Sigmoid colon (tissue), 7 donors: ENCODE data around the gene SLC23A3. TPM values are rescaled to one million over a fixed set of nuclear protein-coding genes. Genes with fewer than 3 reads are reported as not detected.

Experiments
- DNase-seq: peaks from one replicate; pipeline ENCODE4 v3.0.0-alpha.2; 2019
- H3K27ac ChIP-seq, 4 donors: fragments of 200-600 bp; sonication (generic); one replicate each; pipeline ENCODE4 v1.5.1; 2016 to 2019; ENCODE audit warnings: mild to moderate bottlenecking in 1 of 4
- H3K27me3 ChIP-seq, 3 donors: fragments of 200-600 bp; sonication (generic); one replicate each; pipeline ENCODE4 v1.5.1; 2019; ENCODE audit warnings: mild to moderate bottlenecking in 1 of 3
- H3K36me3 ChIP-seq, 4 donors: fragments of 200-600 bp; sonication (generic); one replicate each; pipeline ENCODE4 v1.5.1; 2016 to 2019
- H3K4me1 ChIP-seq, 4 donors: fragments of 200-600 bp; sonication (generic); one replicate each; pipeline ENCODE4 v1.5.1; 2017 to 2019
- H3K4me3 ChIP-seq, 4 donors: fragments of 200-600 bp; sonication (generic); one replicate each; pipeline ENCODE4 v1.5.1; 2017 to 2019; ENCODE audit warnings: mild to moderate bottlenecking in 2 of 4, moderate library complexity in 1 of 4
- H3K9me3 ChIP-seq, 4 donors: fragments of 200-600 bp in 3 of 4; sonication (generic) in 3 of 4; one replicate each; pipeline versions ENCODE4 v1.5.1 to v1.6.1; 2013 to 2019
- EP300 ChIP-seq, 4 donors: sonication (generic); formaldehyde crosslinking; IDR thresholded peaks; one replicate each; pipeline ENCODE4 v1.6.1; 2017; ENCODE audit warnings: antibody characterized with exemption in 4 of 4
- POLR2A ChIP-seq, 2 donors: fragments of 450-650 bp; IDR thresholded peaks; one replicate each; pipeline ENCODE4 v1.6.1; 2016; ENCODE audit warnings: antibody characterized with exemption in 2 of 2, mild to moderate bottlenecking in 2 of 2, moderate library complexity in 2 of 2
- POLR2AphosphoS5 ChIP-seq, 4 donors: sonication (generic); formaldehyde crosslinking; IDR thresholded peaks; one replicate each; pipeline ENCODE4 v1.6.1; 2017; ENCODE audit warnings: antibody characterized with exemption in 4 of 4
- whole genome bisulfite sequencing, 2 donors: extraction: QIAGEN DNeasy Blood & Tissue Kit; methylation state at CpG; one replicate each; pipeline ENCODE4 v1.1.7; 2013; 5-methylcytosine and 5-hydroxymethylcytosine counted together
- intact Hi-C: fragments of 100-400 bp; cut with DNase I; formaldehyde crosslinking; loops from one replicate; pipeline ENCODE4 v1.15.1; 2023
- polyA plus RNA-seq, 3 donors: library from polyadenylated mRNA; stranded (reverse); fragments of 200-250 nt; gene quantifications; one replicate each; pipeline ENCODE4 v1.2.3, GENCODE V29; 2013
- total RNA-seq, 4 donors: library from RNA; depleted of rRNA; stranded (reverse); fragments of >200 nt; gene quantifications; one replicate each; pipeline ENCODE4 v1.1.0, GENCODE V29; 2016
- TF ChIP-seq, protein P1 (sequence below), 4 experiments: fragments of 450-650 bp in 3 of 4; fragments of 200-600 bp in 1 of 4; IDR thresholded peaks; one replicate each; pipeline ENCODE4 v1.5.1; 2016 to 2019; ENCODE audit warnings: antibody characterized with exemption in 4 of 4, mild to moderate bottlenecking in 3 of 4, moderate library complexity in 2 of 4
- donor health status: healthy with polysubstance abuse.
- donor health status: Bipolar disorder and iron deficiency.
- donor health status: healthy.

SLC23A3 gene
- total and polyA plus RNA-seq, 7 donors = 0.14 to 6.5 (median 0.99) TPM

DNA sequence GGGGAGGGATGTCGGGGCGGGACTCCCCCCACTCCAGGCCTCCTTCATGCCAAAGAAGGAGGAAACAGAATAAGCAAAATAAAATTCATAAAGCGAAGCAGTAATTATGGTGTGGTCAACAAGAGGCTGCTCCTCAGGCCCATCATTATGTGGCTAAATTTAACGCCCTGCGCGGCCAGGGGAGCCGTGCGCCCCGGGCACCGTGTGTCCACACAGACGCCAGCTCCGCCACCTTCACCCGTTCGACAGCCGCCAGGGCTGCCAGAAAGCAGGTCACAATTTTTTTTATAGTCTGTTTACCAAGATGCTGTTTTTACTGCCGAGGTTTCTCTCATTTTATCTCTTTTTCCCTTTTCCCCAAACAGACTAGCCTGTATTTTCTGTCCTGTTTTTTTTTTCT is 40.2 kb downstream of the SLC23A3 start:
- Histone ChIP-seq H3K36me3 (no peaks in the 10 kb centered on the region), H3K9me3 (no peaks in the 10 kb centered on the region), H3K4me1 (no peaks in the 10 kb centered on the region), H3K27ac (no peak overlapping the region), H3K4me3 (no peak overlapping the region), H3K27me3 (no peaks in the 10 kb centered on the region)
- 93 to 96% methylated on average over 16 of the region's 16 CpGs for WGBS, 2 donors
- no peak for DNase-seq
- intact Hi-C loops = no loop called here
- no peak for TF ChIP-seq POLR2AphosphoS5 (IDR thresholded peaks at IDR 0.05)
- no peak for TF ChIP-seq POLR2A (IDR thresholded peaks at IDR 0.05)
- TF ChIP-seq, protein P1, sequence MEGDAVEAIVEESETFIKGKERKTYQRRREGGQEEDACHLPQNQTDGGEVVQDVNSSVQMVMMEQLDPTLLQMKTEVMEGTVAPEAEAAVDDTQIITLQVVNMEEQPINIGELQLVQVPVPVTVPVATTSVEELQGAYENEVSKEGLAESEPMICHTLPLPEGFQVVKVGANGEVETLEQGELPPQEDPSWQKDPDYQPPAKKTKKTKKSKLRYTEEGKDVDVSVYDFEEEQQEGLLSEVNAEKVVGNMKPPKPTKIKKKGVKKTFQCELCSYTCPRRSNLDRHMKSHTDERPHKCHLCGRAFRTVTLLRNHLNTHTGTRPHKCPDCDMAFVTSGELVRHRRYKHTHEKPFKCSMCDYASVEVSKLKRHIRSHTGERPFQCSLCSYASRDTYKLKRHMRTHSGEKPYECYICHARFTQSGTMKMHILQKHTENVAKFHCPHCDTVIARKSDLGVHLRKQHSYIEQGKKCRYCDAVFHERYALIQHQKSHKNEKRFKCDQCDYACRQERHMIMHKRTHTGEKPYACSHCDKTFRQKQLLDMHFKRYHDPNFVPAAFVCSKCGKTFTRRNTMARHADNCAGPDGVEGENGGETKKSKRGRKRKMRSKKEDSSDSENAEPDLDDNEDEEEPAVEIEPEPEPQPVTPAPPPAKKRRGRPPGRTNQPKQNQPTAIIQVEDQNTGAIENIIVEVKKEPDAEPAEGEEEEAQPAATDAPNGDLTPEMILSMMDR (IDR thresholded peaks at IDR 0.05) = no peak
- TF ChIP-seq EP300 (IDR thresholded peaks at IDR 0.05) = no peak

DNA sequence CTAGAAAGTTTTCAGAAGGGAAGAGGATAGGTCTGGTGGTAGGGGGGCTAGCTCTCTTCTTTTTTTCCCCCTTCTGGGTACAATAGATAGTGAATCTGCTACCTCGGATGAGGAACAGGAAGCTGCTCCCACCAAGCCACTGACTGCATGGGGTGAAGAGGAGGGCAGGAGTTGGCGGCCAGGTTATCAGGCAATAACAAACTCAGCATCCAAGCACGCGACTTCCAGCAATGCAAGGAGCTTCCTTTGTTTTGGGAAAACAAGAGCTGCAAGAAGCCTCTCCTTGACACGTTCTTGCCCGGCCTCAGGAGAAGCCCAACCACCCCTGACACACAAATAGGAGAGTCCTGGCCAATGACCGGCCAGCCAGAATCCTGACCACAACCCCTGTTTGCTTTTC is 41.4 kb downstream of the SLC23A3 start:
- WGBS, 2 donors = 78 to 93% methylated on average over 7 of the region's 7 CpGs
- no peak for DNase-seq
- TF ChIP-seq EP300 (IDR thresholded peaks at IDR 0.05) (no peak), POLR2A (IDR thresholded peaks at IDR 0.05) (no peak), POLR2AphosphoS5 (IDR thresholded peaks at IDR 0.05) (no peak)
- TF ChIP-seq, protein P1 (IDR thresholded peaks at IDR 0.05) = no peak
- H3K27me3 ChIP-seq = no peaks in the 10 kb centered on the region
- H3K36me3 ChIP-seq = no peaks in the 10 kb centered on the region
- no peak overlapping the region for H3K27ac ChIP-seq
- H3K4me3 ChIP-seq = no peak overlapping the region
- intact Hi-C loops = no loop called here
- no peaks in the 10 kb centered on the region for H3K9me3 ChIP-seq
- no peaks in the 10 kb centered on the region for H3K4me1 ChIP-seq

DNA sequence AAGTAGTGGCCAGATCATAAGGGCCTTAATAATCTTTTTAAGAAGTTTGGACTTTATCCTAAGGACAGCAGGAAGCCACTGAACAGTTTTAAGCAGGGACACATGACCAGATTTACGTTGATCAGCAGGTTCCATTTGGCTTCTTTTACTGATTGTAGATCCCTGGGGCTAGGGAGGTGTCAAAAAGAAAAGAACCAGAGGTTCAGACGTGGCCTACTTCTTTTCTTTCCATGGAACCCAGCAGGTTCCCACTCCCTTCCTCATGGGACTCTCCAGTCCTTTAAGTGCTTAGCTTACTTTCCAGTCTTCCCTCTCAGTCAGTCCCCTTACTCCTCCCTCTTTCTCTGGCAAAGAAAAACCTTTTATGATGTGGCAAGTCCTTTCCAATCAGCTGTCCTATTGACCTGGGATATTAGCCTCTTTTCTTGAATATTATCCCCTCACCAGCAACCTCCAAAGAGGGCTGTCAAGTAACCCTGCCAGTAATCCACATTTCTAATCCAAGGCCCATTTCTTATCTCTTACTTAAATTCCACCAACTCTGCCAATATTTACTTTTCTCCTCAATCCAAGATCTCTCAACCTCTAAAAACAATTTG is 42.7 kb downstream of the SLC23A3 start:
- no peak overlapping the region for H3K27ac ChIP-seq
- TF ChIP-seq, protein P1 (IDR thresholded peaks at IDR 0.05) = no peak
- TF ChIP-seq POLR2AphosphoS5 (IDR thresholded peaks at IDR 0.05) (no peak), POLR2A (IDR thresholded peaks at IDR 0.05) (no peak), EP300 (IDR thresholded peaks at IDR 0.05) (no peak)
- DNase-seq = no peak
- 25 to 65% methylated on average over 2 of the region's 2 CpGs for WGBS, 2 donors
- H3K36me3 ChIP-seq = no peaks in the 10 kb centered on the region
- no peaks in the 10 kb centered on the region for H3K9me3 ChIP-seq
- H3K27me3 ChIP-seq = no peaks in the 10 kb centered on the region
- intact Hi-C loops = no loop called here
- H3K4me1 ChIP-seq = no peaks in the 10 kb centered on the region
- H3K4me3 ChIP-seq = no peak overlapping the region

DNA sequence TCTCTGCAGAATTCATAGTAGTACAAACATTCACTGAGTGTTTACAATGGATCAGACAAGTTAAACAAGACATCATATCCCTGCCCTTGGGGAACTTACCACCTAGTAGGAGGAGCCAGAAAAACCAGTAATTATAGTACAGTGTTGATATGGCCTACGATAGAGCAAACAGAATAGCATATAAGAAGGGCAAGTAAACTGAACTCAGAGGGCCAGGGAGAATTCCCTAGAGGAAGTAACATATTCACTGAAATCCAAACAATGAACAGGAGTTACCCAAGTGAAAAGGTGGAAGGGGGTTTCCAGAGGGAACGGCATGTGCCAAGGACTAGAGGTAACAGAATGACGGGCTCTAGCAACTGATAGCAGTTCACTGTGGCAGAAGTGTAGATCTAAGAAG is 43.3 kb downstream of the SLC23A3 start:
- intact Hi-C loops = no loop called here
- Histone ChIP-seq H3K36me3 (no peaks in the 10 kb centered on the region), H3K4me3 (no peak overlapping the region), H3K27ac (no peak overlapping the region), H3K9me3 (no peaks in the 10 kb centered on the region), H3K27me3 (no peaks in the 10 kb centered on the region), H3K4me1 (no peaks in the 10 kb centered on the region)
- no peak for DNase-seq
- 13 to 64% methylated on average over 3 of the region's 3 CpGs for WGBS, 2 donors
- no peak for TF ChIP-seq POLR2AphosphoS5 (IDR thresholded peaks at IDR 0.05)
- TF ChIP-seq POLR2A (IDR thresholded peaks at IDR 0.05) = no peak
- TF ChIP-seq EP300 (IDR thresholded peaks at IDR 0.05) = no peak
- TF ChIP-seq, protein P1 (IDR thresholded peaks at IDR 0.05) = no peak

DNA sequence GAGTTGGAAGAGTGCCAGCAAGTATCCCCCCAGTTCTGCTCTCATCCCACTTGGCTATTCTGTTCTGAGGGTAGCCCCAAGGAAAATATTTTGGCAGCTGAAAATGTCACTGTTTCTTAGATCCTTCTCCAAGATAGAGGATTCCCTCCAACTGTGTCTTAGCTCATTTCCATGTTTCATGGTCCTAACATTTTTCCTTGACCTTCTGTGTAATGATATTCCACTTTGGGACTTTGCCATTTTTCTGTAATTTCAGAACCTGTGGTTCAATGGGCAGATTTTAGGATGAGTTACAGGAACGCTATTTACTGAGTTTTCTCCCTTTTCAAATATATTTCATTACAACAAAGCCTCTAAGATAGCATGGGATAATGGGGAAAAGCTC is 44.0 kb downstream of the SLC23A3 start:
- H3K9me3 ChIP-seq = no peaks in the 10 kb centered on the region
- TF ChIP-seq, protein P1 (IDR thresholded peaks at IDR 0.05) = no peak
- TF ChIP-seq EP300 (IDR thresholded peaks at IDR 0.05) = no peak
- no peak for TF ChIP-seq POLR2AphosphoS5 (IDR thresholded peaks at IDR 0.05)
- no peak for TF ChIP-seq POLR2A (IDR thresholded peaks at IDR 0.05)
- H3K4me3 ChIP-seq = no peak overlapping the region
- 81 to 96% methylated on average over 1 of the region's 1 CpG for WGBS, 2 donors
- no peak overlapping the region for H3K27ac ChIP-seq
- intact Hi-C loops = no loop called here
- no peak for DNase-seq
- H3K36me3 ChIP-seq = no peaks in the 10 kb centered on the region
- no peaks in the 10 kb centered on the region for H3K4me1 ChIP-seq
- no peaks in the 10 kb centered on the region for H3K27me3 ChIP-seq
